MM.1S (cell line): ENCODE measurements around the gene FAT2.

Source experiments
- DNase-seq: peaks from one replicate; pipeline ENCODE4 v3.0.0-alpha.2; 2015
- H2AFZ ChIP-seq: fragments of 300-600 bp; sonication (generic); 2 replicates; pipeline ENCODE4 v1.6.0; 2016; ENCODE audit warnings: antibody characterized with exemption, low read length
- H3F3A ChIP-seq: fragments of 300-600 bp; sonication (generic); 2 replicates; pipeline ENCODE4 v1.6.1; 2016; ENCODE audit warnings: mild to moderate bottlenecking, antibody characterized with exemption, low read length, moderate library complexity, mixed read lengths; ENCODE audit not compliant: insufficient read depth
- H3K27ac ChIP-seq: fragments of 300-600 bp; sonication (generic); 2 replicates; pipeline ENCODE4 v1.5.1; 2016; ENCODE audit warnings: mild to moderate bottlenecking, low read length
- H3K27me3 ChIP-seq: fragments of 300-600 bp; sonication (generic); replicated peaks from 2 replicates; pipeline ENCODE4 v1.6.0; 2016; ENCODE audit warnings: low read length; ENCODE audit not compliant: insufficient read depth
- H3K36me3 ChIP-seq: fragments of 300-600 bp; sonication (generic); replicated peaks from 2 replicates; pipeline ENCODE4 v1.6.1; 2016; ENCODE audit warnings: mild to moderate bottlenecking, low read length, mixed read lengths; ENCODE audit not compliant: insufficient read depth
- H3K4me1 ChIP-seq: fragments of 300-600 bp; sonication (generic); 2 replicates; pipeline ENCODE4 v1.6.1; 2016; ENCODE audit warnings: low read length, mixed read lengths
- H3K4me2 ChIP-seq: fragments of 300-600 bp; sonication (generic); 2 replicates; pipeline ENCODE4 v1.6.0; 2016; ENCODE audit warnings: low read depth, low read length
- H3K4me3 ChIP-seq: fragments of 300-600 bp; sonication (generic); 2 replicates; pipeline ENCODE4 v1.5.1; 2016; ENCODE audit warnings: low read length, mixed read lengths
- H3K79me2 ChIP-seq: fragments of 300-600 bp; sonication (generic); 2 replicates; pipeline ENCODE4 v1.6.1; 2016; ENCODE audit warnings: mixed run types, low read length, mixed read lengths
- H3K9ac ChIP-seq: fragments of 300-600 bp; sonication (generic); 2 replicates; pipeline ENCODE4 v1.6.1; 2016; ENCODE audit warnings: low read length, mixed read lengths
- H3K9me2 ChIP-seq: fragments of 300-600 bp; sonication (generic); replicated peaks from 2 replicates; pipeline ENCODE4 v1.6.1; 2016; ENCODE audit warnings: mild to moderate bottlenecking, low read length, mixed read lengths; ENCODE audit not compliant: insufficient read depth
- H3K9me3 ChIP-seq: fragments of 300-600 bp; sonication (generic); replicated peaks from 2 replicates; pipeline ENCODE4 v1.6.1; 2016; ENCODE audit warnings: mild to moderate bottlenecking, low read length, mixed read lengths; ENCODE audit not compliant: insufficient read depth
- H4K20me1 ChIP-seq: fragments of 300-600 bp; sonication (generic); 2 replicates; pipeline ENCODE4 v1.6.1; 2016; ENCODE audit warnings: mild to moderate bottlenecking, low read length, moderate library complexity, mixed read lengths; ENCODE audit not compliant: insufficient read depth
- EZH2 ChIP-seq: fragments of 300-600 bp; sonication (generic); optimal IDR thresholded peaks from 2 replicates; pipeline ENCODE3; 2017; ENCODE audit warnings: low read depth, mild to moderate bottlenecking, antibody characterized with exemption, low read length, mixed read lengths
- EZH2phosphoT487 ChIP-seq: fragments of 300-600 bp; sonication (generic); IDR thresholded peaks from 2 replicates; pipeline ENCODE4 v1.6.1; 2018; ENCODE audit warnings: antibody characterized with exemption, low read length
- TF ChIP-seq, protein P1 (sequence below): fragments of 300-600 bp; sonication (generic); IDR thresholded peaks from 2 replicates; pipeline ENCODE4 v1.5.1; 2016; ENCODE audit warnings: antibody characterized with exemption, low read length, mixed read lengths

FAT2 gene

DNA sequence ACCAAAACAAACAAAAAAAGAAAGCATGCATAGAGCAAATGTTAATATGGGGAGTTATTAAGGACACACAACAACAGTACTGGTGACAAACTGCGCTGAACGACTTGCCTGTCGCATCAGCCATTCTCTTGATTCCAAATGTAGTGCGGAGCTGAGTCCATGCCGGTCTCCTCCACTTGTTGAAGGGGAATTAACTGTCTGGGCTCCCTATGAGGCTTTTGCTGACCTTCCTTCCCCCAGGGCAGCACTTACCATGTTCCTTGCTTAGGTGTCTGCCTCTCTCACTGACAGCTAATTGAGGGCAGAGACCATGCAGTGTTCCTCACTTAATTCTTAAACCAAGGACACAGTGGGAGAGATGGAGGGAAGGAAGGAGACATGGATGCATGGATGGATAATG is 40.8 kb upstream of the FAT2 start:
- Histone ChIP-seq H4K20me1 (no peaks in the 10 kb centered on the region), H3K36me3 (no peaks in the 10 kb centered on the region), H3K27ac (no peak overlapping the region), H3K9me2 (no peaks in the 10 kb centered on the region), H3K9me3 (no peaks in the 10 kb centered on the region), H3K4me2 (no peak overlapping the region), H2AFZ (no peak overlapping the region), H3K79me2 (no peaks in the 10 kb centered on the region), H3K9ac (no peak overlapping the region), H3F3A (no peaks in the 10 kb centered on the region), H3K4me3 (no peak overlapping the region), H3K27me3 (no peaks in the 10 kb centered on the region), H3K4me1 (no peaks in the 10 kb centered on the region)
- DNase-seq: no peak
- TF ChIP-seq, protein P1, sequence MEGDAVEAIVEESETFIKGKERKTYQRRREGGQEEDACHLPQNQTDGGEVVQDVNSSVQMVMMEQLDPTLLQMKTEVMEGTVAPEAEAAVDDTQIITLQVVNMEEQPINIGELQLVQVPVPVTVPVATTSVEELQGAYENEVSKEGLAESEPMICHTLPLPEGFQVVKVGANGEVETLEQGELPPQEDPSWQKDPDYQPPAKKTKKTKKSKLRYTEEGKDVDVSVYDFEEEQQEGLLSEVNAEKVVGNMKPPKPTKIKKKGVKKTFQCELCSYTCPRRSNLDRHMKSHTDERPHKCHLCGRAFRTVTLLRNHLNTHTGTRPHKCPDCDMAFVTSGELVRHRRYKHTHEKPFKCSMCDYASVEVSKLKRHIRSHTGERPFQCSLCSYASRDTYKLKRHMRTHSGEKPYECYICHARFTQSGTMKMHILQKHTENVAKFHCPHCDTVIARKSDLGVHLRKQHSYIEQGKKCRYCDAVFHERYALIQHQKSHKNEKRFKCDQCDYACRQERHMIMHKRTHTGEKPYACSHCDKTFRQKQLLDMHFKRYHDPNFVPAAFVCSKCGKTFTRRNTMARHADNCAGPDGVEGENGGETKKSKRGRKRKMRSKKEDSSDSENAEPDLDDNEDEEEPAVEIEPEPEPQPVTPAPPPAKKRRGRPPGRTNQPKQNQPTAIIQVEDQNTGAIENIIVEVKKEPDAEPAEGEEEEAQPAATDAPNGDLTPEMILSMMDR: no peak
- TF ChIP-seq EZH2 (no peak), EZH2phosphoT487 (no peak)

DNA sequence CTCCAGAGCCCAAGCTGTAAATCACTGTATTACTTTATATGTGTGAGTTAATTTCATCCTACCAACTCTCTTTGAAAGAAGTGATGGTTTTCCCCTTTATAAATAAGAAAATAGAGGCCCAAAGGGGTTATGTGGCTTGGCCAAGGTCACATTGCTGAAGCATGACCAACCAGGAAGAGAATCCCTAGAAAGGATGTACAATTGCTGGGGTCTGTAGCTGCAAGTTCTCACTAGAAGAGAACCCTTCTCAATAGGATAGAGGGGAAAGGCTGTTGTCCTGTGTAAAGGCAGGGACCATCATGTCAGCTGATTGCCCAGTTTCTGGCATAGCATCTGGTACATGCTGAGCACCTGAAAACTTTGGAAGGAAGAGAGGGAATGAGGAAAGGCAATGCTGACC is 39.0 kb upstream of the FAT2 start:
- H3K4me3 ChIP-seq: no peak overlapping the region
- H3K4me2 ChIP-seq: no peak overlapping the region
- no peaks in the 10 kb centered on the region for H3K9me2 ChIP-seq
- H3K27ac ChIP-seq: no peak overlapping the region
- no peaks in the 10 kb centered on the region for H3K4me1 ChIP-seq
- no peak overlapping the region for H2AFZ ChIP-seq
- no peak for DNase-seq
- no peaks in the 10 kb centered on the region for H3K79me2 ChIP-seq
- H3K27me3 ChIP-seq: no peaks in the 10 kb centered on the region
- no peaks in the 10 kb centered on the region for H4K20me1 ChIP-seq
- no peak overlapping the region for H3K9ac ChIP-seq
- no peaks in the 10 kb centered on the region for H3K9me3 ChIP-seq
- TF ChIP-seq EZH2 (no peak), EZH2phosphoT487 (no peak)
- TF ChIP-seq, protein P1: no peak
- no peaks in the 10 kb centered on the region for H3F3A ChIP-seq
- H3K36me3 ChIP-seq: no peaks in the 10 kb centered on the region

DNA sequence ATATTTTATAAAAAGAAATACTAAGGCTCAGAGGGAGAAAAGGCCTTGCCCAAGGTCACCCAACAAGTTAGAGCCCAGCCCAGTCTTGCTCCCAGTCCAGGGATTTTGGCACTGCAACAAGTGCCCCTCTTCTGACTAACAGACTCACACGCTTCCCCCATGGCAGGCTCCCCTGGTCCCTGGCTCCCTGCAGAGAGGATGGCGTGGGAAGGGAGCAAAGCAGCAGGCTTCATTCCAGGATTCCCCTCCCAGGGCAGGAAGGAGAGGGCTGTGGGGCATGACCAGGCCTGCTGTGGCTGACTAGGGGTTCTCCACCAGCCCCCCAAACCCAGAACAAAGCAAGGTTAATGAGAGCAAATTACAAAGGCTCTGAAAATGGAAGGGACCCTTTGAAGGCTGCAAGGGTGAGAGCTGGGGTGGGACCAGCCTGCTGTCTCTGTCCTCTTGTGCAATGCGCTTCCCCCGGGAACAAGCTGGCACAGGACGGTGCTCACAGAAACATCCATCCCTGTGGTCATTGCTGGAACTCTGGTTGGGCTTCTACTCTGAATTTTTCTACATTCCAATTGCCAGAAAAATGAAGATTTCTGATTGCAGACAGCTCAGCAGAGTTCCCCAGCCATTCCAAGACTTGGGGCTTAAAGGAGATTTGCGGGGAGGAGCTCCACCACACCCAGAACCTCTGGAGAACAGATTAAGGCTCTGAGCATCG is 37.1 kb upstream of the FAT2 start:
- no peaks in the 10 kb centered on the region for H3K36me3 ChIP-seq
- TF ChIP-seq EZH2: no peak
- no peaks in the 10 kb centered on the region for H4K20me1 ChIP-seq
- no peaks in the 10 kb centered on the region for H3K4me1 ChIP-seq
- H2AFZ ChIP-seq: no peak overlapping the region
- no peaks in the 10 kb centered on the region for H3K79me2 ChIP-seq
- H3K9me3 ChIP-seq: no peaks in the 10 kb centered on the region
- no peak overlapping the region for H3K4me2 ChIP-seq
- no peak overlapping the region for H3K4me3 ChIP-seq
- no peak overlapping the region for H3K9ac ChIP-seq
- H3K27me3 ChIP-seq: no peaks in the 10 kb centered on the region
- no peak overlapping the region for H3K27ac ChIP-seq
- DNase-seq: no peak
- H3F3A ChIP-seq: no peaks in the 10 kb centered on the region
- H3K9me2 ChIP-seq: no peaks in the 10 kb centered on the region

DNA sequence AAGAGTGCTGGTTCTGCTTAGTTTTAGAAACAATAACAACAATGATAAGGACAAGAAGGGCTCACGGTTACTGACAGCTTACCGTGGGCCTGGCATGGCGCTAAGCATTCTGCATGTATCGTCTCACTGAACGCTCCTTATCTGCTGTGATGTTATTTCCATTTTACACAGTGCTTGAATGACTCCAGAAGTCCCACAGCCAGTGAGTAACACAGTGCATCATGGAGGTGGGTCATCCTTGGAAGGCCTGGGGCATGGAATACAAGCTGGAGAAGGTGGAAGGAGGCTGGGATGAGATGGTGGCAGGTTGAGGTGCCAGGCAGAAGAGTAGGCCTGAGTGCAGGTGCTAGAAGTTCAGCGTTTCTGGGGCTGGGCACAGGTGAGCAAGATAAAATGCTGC is 36.5 kb upstream of the FAT2 start:
- H3K79me2 ChIP-seq: no peaks in the 10 kb centered on the region
- H3K9ac ChIP-seq: no peak overlapping the region
- no peaks in the 10 kb centered on the region for H3K9me3 ChIP-seq
- H3K9me2 ChIP-seq: no peaks in the 10 kb centered on the region
- H3K27me3 ChIP-seq: no peaks in the 10 kb centered on the region
- H3K4me3 ChIP-seq: no peak overlapping the region
- no peak overlapping the region for H3K4me2 ChIP-seq
- H4K20me1 ChIP-seq: no peaks in the 10 kb centered on the region
- H3K36me3 ChIP-seq: no peaks in the 10 kb centered on the region
- DNase-seq: no peak
- H2AFZ ChIP-seq: no peak overlapping the region
- H3K27ac ChIP-seq: no peak overlapping the region
- TF ChIP-seq, protein P1: no peak
- TF ChIP-seq EZH2 (no peak), EZH2phosphoT487 (no peak)
- H3F3A ChIP-seq: no peaks in the 10 kb centered on the region
- H3K4me1 ChIP-seq: no peaks in the 10 kb centered on the region
